Nephron progenitor cell (in vitro differentiated cells): ENCODE measurements around the gene CDH16.
A peak's percentile ranks its signal among the peaks of the same experiment; 100 is the strongest.

Source experiments
- DNase-seq: peaks from one replicate; pipeline ENCODE4 v3.0.0; 2021
- H3K27ac Mint-ChIP-seq: 2 replicates; pipeline ENCODE4 v1.8.0; 2021; ENCODE audit warnings: mild to moderate bottlenecking, moderate library complexity, mixed read lengths
- H3K27me3 Mint-ChIP-seq: 2 replicates; pipeline ENCODE4 v1.8.0; 2021; ENCODE audit warnings: mild to moderate bottlenecking, low read depth, mixed read lengths; ENCODE audit not compliant: poor library complexity
- H3K36me3 Mint-ChIP-seq: 2 replicates; pipeline ENCODE4 v1.8.0; 2021; ENCODE audit warnings: low read depth, mixed read lengths
- H3K4me1 Mint-ChIP-seq: 2 replicates; pipeline ENCODE4 v1.8.0; 2021; ENCODE audit warnings: mixed read lengths
- H3K4me3 Mint-ChIP-seq: 2 replicates; pipeline ENCODE4 v1.8.0; 2021; ENCODE audit warnings: mild to moderate bottlenecking, moderate library complexity, mixed read lengths
- H3K9me3 Mint-ChIP-seq: 2 replicates; pipeline ENCODE4 v1.8.0; 2021; ENCODE audit warnings: mild to moderate bottlenecking, moderate library complexity, mixed read lengths
- CTCF ChIP-seq: fragments of 200-600 bp; sonication (generic); IDR thresholded peaks from 2 replicates; pipeline ENCODE4 v1.5.0; 2021; ENCODE audit warnings: antibody characterized with exemption

CDH16 gene

GRCh38 chr16:66918803-66919568 is at the start of gene CDH16:
CDH16 (minus strand) TSS chr16:66918885; CDS start chr16:66918065, 820 bp downstream.
- H3K4me3 Mint-ChIP-seq = no peak within 1 kb of the TSS
- no peak within 1 kb of the TSS for H3K27ac Mint-ChIP-seq
- no peak for DNase-seq
- H3K27me3 Mint-ChIP-seq = peaks cover 86% of the 10 kb centered on the region
- no peaks in the 10 kb centered on the region for H3K9me3 Mint-ChIP-seq
- no peak for TF ChIP-seq CTCF
- peaks cover 6% of the 10 kb centered on the region for H3K4me1 Mint-ChIP-seq
- no peaks in the 10 kb centered on the region for H3K36me3 Mint-ChIP-seq

- H3K4me1 Mint-ChIP-seq = peaks cover 14% of the 10 kb centered on the region
- TF ChIP-seq CTCF = no peak
- H3K4me3 Mint-ChIP-seq = no peak overlapping the region
- DNase-seq = no peak
- peaks cover 26% of the 10 kb centered on the region for H3K27me3 Mint-ChIP-seq
- no peak overlapping the region for H3K27ac Mint-ChIP-seq
- no peaks in the 10 kb centered on the region for H3K9me3 Mint-ChIP-seq
- H3K36me3 Mint-ChIP-seq = peaks cover 8% of the 10 kb centered on the region
Observed at GRCh38 chr16:66964049-66964448, 45.4 kb upstream of the CDH16 start.

- H3K27ac Mint-ChIP-seq = no peak overlapping the region
- no peak for DNase-seq
- peak overlapping the region; percentile 86 for H3K4me3 Mint-ChIP-seq
Observed at GRCh38 chr16:66961914-66962313, 43.2 kb upstream of the CDH16 start.

GRCh38 chr16:66961065-66961744 is 42.5 kb upstream of the CDH16 start, which contains the start of gene CES3:
CES3 (plus strand) TSS chr16:66961266; CDS start chr16:66961308, 42 bp downstream.
- H3K36me3 Mint-ChIP-seq = no peaks in the 10 kb centered on the region
- H3K27me3 Mint-ChIP-seq = peaks cover 42% of the 10 kb centered on the region
- peak within 1 kb of the TSS; percentile 88 for H3K27ac Mint-ChIP-seq
- TF ChIP-seq CTCF = peak; percentile 94
- H3K9me3 Mint-ChIP-seq = no peaks in the 10 kb centered on the region
- H3K4me3 Mint-ChIP-seq = peak within 1 kb of the TSS; percentile 86
- peaks cover 14% of the 10 kb centered on the region for H3K4me1 Mint-ChIP-seq
- DNase-seq = peak; percentile 83

More at GRCh38 chr16:66961914-66962313, 43.2 kb upstream of the CDH16 start:
- H3K36me3 Mint-ChIP-seq = no peaks in the 10 kb centered on the region
- H3K9me3 Mint-ChIP-seq = no peaks in the 10 kb centered on the region
- H3K27me3 Mint-ChIP-seq = peaks cover 42% of the 10 kb centered on the region
- H3K4me1 Mint-ChIP-seq = peaks cover 14% of the 10 kb centered on the region
- no peak for TF ChIP-seq CTCF

- H3K4me3 Mint-ChIP-seq = no peak overlapping the region
Observed at GRCh38 chr16:66960270-66960669, 41.6 kb upstream of the CDH16 start.

More at GRCh38 chr16:66960270-66960669, 41.6 kb upstream of the CDH16 start:
- no peaks in the 10 kb centered on the region for H3K36me3 Mint-ChIP-seq
- no peak for TF ChIP-seq CTCF
- H3K4me1 Mint-ChIP-seq = peaks cover 14% of the 10 kb centered on the region
- H3K27ac Mint-ChIP-seq = peak overlapping the region; percentile 88
- no peak for DNase-seq
- no peaks in the 10 kb centered on the region for H3K9me3 Mint-ChIP-seq
- peaks cover 42% of the 10 kb centered on the region for H3K27me3 Mint-ChIP-seq
